GM23248 (cell line): ENCODE measurements around the gene ESPN.

ENCODE experiments used
- EZH2 ChIP-seq: fragments of 200-600 bp; sonication (generic); IDR thresholded peaks from 2 replicates; pipeline ENCODE4 v1.6.1; 2018; ENCODE audit warnings: antibody characterized with exemption, mild to moderate bottlenecking; ENCODE audit not compliant: insufficient read depth, poor library complexity, severe bottlenecking
- EZH2phosphoT487 ChIP-seq: fragments of 200-600 bp; sonication (generic); IDR thresholded peaks from 2 replicates; pipeline ENCODE4 v1.6.1; 2018; ENCODE audit warnings: antibody characterized with exemption, moderate library complexity, mild to moderate bottlenecking, low read depth; ENCODE audit not compliant: insufficient read depth

DNA sequence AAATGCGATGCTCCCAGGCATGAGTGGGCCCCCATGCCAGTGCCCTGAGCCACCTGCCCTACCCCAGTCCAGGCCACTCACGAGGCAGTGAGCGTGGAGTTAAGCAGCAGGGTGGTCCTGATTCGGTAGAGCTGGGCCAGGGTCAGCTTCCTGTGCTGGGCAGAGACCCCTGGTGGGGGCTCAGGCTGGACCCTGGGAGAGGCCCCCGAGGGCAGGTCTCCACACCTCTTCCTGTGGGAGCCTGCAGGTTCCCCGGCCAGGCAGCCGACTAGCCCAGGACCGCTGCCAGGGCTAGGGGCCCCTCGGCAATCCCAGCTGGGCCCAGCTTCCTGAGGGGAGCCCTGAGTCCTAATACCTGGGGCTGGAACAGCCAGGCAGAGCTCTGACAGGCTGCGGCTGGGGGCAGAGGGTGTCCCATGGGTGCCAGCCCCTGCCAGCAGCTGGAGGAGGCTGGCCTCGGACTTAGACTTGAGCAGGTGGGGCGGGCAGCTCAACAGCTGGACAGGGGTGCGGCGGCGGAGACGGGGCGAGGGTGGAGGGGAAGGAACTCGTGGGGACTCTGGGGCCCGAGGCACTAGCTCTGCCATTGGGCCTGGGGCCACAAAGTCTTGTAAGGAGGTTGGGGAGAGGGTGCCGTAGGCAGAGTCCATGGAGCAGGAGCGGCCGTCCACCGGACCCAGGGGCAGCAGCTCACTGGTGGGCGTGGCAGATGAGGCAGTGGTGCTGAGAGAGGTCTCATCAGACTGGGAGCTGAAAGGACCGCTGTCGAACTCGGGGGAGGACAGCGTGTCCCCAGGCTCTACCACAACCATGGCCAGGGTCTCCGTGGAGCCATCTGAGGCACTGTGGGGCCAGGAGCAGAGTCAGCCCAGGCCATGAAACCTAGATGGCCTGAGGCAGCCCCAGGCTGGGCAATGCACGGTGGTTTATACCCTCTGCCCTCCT, 43.4 kb downstream of the ESPN start:
- TF ChIP-seq EZH2phosphoT487 (no peak), EZH2 (no peak)
